Activated B cell treated with CpG ODN at 0.5 μM for 24 hours (primary cell): ENCODE measurements around the gene ZSWIM6. TPM values are rescaled to one million over a fixed set of nuclear protein-coding genes. Genes with fewer than 3 reads are reported as not detected.

Experiments
- ATAC-seq: fragments of 200-7000 bp; cut with Tn5 transposase; one replicate; pipeline ENCODE4 v1.10.0; 2021; ENCODE audit warnings: low read depth, mild to moderate bottlenecking, moderate library complexity
- CTCF ChIA-PET: fragments of 350-600 bp; sonication (Branson Sonifier 250); formaldehyde crosslinking; loops from one replicate; lab custom pipeline; 2021; ENCODE audit warnings: antibody characterized with exemption; lab: Charles Lee
- POLR2A ChIA-PET: fragments of 350-600 bp; sonication (Branson Sonifier 250); formaldehyde crosslinking; loops from one replicate; lab custom pipeline; 2021; ENCODE audit warnings: antibody characterized with exemption; lab: Charles Lee
- DNase-seq: peaks from one replicate; pipeline ENCODE4 v3.0.0; 2022
- H3K27ac Mint-ChIP-seq: one replicate; pipeline ENCODE4 v1.8.0; 2020; ENCODE audit warnings: mixed read lengths
- H3K27me3 Mint-ChIP-seq: one replicate; pipeline ENCODE4 v1.8.0; 2021; ENCODE audit warnings: mixed read lengths
- H3K36me3 Mint-ChIP-seq: one replicate; pipeline ENCODE4 v1.8.0; 2021; ENCODE audit warnings: low read depth, mixed read lengths
- H3K4me1 Mint-ChIP-seq: one replicate; pipeline ENCODE4 v1.8.0; 2021; ENCODE audit warnings: mixed read lengths
- H3K4me3 Mint-ChIP-seq: one replicate; pipeline ENCODE4 v1.8.0; 2020; ENCODE audit warnings: mild to moderate bottlenecking, mixed read lengths
- H3K9me3 Mint-ChIP-seq: one replicate; pipeline ENCODE4 v1.8.0; 2020; ENCODE audit warnings: mixed read lengths
- intact Hi-C: fragments of 100-400 bp; cut with micrococcal nuclease; formaldehyde crosslinking; loops from one replicate; pipeline ENCODE4 v1.15.1; 2024
- total RNA-seq: library from RNA; stranded (reverse); gene quantifications from 2 replicates; pipeline ENCODE4 v1.2.3, GENCODE V29; 2022
- TF ChIP-seq, protein P1 (sequence below): fragments of 200-600 bp; IDR thresholded peaks from one replicate; pipeline ENCODE4 v1.8.0; 2022; ENCODE audit warnings: antibody characterized with exemption, mild to moderate bottlenecking

Gene ZSWIM6
- total RNA-seq, 1 donor from 2014 or later = 8.5 TPM

DNA sequence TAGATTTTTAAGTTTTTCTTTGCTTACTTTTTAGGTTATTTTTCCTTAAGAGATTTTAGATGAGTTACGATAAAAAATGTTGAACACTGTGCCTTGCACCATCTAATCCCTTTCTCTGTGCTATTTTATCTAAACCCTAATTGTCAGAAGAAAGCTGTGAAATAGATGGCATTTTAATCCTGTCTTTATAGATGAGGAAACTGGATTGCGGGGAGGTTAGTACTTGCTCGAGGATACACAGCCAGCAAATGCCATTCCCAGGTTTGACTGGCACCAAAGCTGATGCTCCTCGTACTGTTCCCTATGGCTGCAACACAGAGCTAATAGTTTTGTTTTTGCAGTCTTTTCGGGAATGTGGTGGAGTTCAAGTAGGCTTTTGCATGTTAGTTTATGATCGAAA lies 82.7 kb downstream of the ZSWIM6 start:
- Mint-ChIP-seq H3K36me3 (no peaks in the 10 kb centered on the region), H3K4me1 (peaks cover 33% of the 10 kb centered on the region), H3K9me3 (no peaks in the 10 kb centered on the region), H3K27ac (no peak overlapping the region), H3K27me3 (no peaks in the 10 kb centered on the region), H3K4me3 (no peak overlapping the region)
- intact Hi-C loops = no loop called here
- ATAC-seq (no peak), DNase-seq (no peak)
- TF ChIP-seq, protein P1, sequence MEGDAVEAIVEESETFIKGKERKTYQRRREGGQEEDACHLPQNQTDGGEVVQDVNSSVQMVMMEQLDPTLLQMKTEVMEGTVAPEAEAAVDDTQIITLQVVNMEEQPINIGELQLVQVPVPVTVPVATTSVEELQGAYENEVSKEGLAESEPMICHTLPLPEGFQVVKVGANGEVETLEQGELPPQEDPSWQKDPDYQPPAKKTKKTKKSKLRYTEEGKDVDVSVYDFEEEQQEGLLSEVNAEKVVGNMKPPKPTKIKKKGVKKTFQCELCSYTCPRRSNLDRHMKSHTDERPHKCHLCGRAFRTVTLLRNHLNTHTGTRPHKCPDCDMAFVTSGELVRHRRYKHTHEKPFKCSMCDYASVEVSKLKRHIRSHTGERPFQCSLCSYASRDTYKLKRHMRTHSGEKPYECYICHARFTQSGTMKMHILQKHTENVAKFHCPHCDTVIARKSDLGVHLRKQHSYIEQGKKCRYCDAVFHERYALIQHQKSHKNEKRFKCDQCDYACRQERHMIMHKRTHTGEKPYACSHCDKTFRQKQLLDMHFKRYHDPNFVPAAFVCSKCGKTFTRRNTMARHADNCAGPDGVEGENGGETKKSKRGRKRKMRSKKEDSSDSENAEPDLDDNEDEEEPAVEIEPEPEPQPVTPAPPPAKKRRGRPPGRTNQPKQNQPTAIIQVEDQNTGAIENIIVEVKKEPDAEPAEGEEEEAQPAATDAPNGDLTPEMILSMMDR = no peak
- ChIA-PET POLR2A (no interaction called here), CTCF (no interaction called here)

DNA sequence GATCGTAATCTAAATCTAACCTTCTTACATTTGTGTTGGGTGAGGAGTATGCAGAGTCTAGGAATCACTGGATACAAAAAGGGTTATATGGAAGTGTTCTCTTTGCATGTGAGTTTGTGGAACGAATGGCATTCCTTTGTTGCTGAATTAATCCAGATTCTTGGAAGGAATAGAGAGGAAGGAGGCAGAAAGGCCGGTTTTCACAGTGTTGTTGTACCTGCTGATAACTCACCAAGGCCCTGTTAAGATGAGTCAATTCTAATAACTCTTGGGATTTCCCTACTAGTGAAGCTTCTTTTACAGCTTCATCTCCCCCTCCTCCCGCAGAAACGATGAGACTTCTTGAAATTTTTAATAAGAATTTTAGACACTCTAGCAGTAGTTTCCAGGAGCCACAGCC lies 84.0 kb downstream of the ZSWIM6 start:
- DNase-seq (no peak), ATAC-seq (no peak)
- no peaks in the 10 kb centered on the region for H3K27me3 Mint-ChIP-seq
- peaks cover 31% of the 10 kb centered on the region for H3K4me1 Mint-ChIP-seq
- intact Hi-C loops = no loop called here
- POLR2A ChIA-PET = no interaction called here
- H3K27ac Mint-ChIP-seq = no peak overlapping the region
- CTCF ChIA-PET = no interaction called here
- no peak overlapping the region for H3K4me3 Mint-ChIP-seq
- no peaks in the 10 kb centered on the region for H3K9me3 Mint-ChIP-seq
- TF ChIP-seq, protein P1 = no peak
- no peaks in the 10 kb centered on the region for H3K36me3 Mint-ChIP-seq

DNA sequence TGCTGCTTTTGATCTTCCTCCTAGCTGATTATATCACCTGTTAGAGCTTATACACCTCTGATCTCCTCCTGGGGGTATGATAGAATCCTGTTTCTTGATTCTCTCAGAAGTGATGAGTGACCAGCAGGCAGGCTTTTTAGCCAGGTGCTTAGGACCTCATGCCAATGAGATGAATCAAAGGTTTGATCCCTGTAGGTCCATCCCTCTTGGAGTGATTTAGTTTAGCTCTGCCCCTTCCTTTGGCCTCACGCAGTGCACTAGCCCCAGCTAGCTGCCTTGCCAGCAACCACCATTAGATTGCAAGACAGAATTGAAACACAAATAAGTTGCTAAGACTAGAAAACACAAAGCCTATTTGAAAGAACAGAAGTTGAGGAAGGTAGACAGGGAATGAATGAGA lies 84.4 kb downstream of the ZSWIM6 start:
- H3K36me3 Mint-ChIP-seq = no peaks in the 10 kb centered on the region
- intact Hi-C loops = no loop called here
- CTCF ChIA-PET = no interaction called here
- H3K4me3 Mint-ChIP-seq = no peak overlapping the region
- no peak for DNase-seq
- peaks cover 3% of the 10 kb centered on the region for H3K9me3 Mint-ChIP-seq
- no peak overlapping the region for H3K27ac Mint-ChIP-seq
- H3K4me1 Mint-ChIP-seq = peaks cover 31% of the 10 kb centered on the region
- ATAC-seq = no peak
- no peaks in the 10 kb centered on the region for H3K27me3 Mint-ChIP-seq
- POLR2A ChIA-PET = no interaction called here
- TF ChIP-seq, protein P1 = no peak

DNA sequence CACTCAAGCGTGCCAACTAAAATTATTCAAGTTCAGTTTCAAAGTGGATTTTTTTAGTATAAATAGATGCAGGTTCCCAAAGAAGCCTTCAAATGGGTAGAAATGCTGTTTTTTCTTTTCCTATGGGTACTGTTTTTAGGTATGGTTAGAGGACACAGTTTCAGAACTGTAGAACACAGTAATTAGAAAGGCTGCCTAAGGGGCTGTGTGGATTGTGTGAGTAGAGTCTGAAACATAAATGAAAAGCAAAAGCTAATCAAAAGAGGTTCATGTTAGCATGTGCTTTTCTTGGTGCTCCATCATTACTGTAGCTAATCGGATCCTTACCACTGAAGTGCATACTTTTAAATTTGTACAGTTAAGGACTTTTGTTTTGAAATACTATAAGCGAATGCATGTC lies 85.3 kb downstream of the ZSWIM6 start:
- Mint-ChIP-seq H3K27me3 (no peaks in the 10 kb centered on the region), H3K9me3 (peaks cover 5% of the 10 kb centered on the region), H3K36me3 (no peaks in the 10 kb centered on the region), H3K4me3 (no peak overlapping the region), H3K4me1 (peaks cover 32% of the 10 kb centered on the region), H3K27ac (no peak overlapping the region)
- intact Hi-C loops = no loop called here
- ChIA-PET CTCF (no interaction called here), POLR2A (no interaction called here)
- ATAC-seq (no peak), DNase-seq (no peak)
- TF ChIP-seq, protein P1 = no peak

DNA sequence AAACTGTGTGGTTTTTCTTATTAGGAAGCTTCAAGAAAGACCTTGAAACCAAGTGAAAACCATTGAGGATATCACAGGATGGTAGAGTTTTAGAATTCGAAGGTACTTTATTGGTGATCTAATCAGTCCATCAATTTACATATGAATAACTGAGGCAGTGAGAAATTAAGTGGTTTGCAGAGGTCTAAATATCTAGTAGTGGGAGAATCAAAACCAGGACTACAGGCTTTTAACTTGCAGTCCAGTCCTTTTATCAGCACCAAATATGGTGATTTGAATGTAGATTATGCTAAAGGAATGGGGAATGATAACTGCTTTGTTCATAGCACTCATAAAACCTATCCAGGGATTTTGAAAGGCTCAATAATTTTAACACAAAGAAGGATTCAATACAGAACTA lies 85.8 kb downstream of the ZSWIM6 start:
- Mint-ChIP-seq H3K4me3 (no peak overlapping the region), H3K27me3 (no peaks in the 10 kb centered on the region), H3K27ac (no peak overlapping the region), H3K36me3 (no peaks in the 10 kb centered on the region), H3K9me3 (peaks cover 5% of the 10 kb centered on the region), H3K4me1 (peaks cover 33% of the 10 kb centered on the region)
- ChIA-PET POLR2A (no interaction called here), CTCF (no interaction called here)
- ATAC-seq (no peak), DNase-seq (no peak)
- intact Hi-C loops = no loop called here
- TF ChIP-seq, protein P1 = no peak
